ENCODE measurements around the gene BHLHE23.

The BHLHE23 gene

GRCh38 chr20:63015147-63015661 lies 8.4 kb upstream of the BHLHE23 start:
- no peak overlapping the region for H3K27ac ChIP-seq
- TF ChIP-seq CTCF (IDR thresholded peaks at IDR 0.05): no peak
- no peak overlapping the region for H2AFZ ChIP-seq
- H3K79me2 ChIP-seq: no peaks in the 10 kb centered on the region
- H3K9ac ChIP-seq: no peak overlapping the region
- H3K4me2 ChIP-seq (ENCODE audit: low read length): no peak overlapping the region
- H3K27me3 ChIP-seq (ENCODE audit: control insufficient read depth, insufficient read depth, low read length): peaks cover 13% of the 10 kb centered on the region
- H3K9me3 ChIP-seq (ENCODE audit: control insufficient read depth, low read length): no peaks in the 10 kb centered on the region
- H3K4me3 ChIP-seq (ENCODE audit: low read depth, low read length): no peak overlapping the region
- no peaks in the 10 kb centered on the region for H3K4me1 ChIP-seq
- H3K36me3 ChIP-seq (ENCODE audit: control insufficient read depth, insufficient read depth, low read length): no peaks in the 10 kb centered on the region

- Histone ChIP-seq H3K36me3 (ENCODE audit: control insufficient read depth, insufficient read depth, low read length) (no peaks in the 10 kb centered on the region), H3K4me3 (ENCODE audit: low read depth, low read length) (no peak overlapping the region), H3K79me2 (no peaks in the 10 kb centered on the region), H2AFZ (no peak overlapping the region), H3K9ac (no peak overlapping the region), H3K4me1 (no peaks in the 10 kb centered on the region), H3K9me3 (ENCODE audit: control insufficient read depth, low read length) (no peaks in the 10 kb centered on the region), H3K27ac (no peak overlapping the region), H3K27me3 (ENCODE audit: control insufficient read depth, insufficient read depth, low read length) (peaks cover 16% of the 10 kb centered on the region), H3K4me2 (ENCODE audit: low read length) (no peak overlapping the region)
- TF ChIP-seq CTCF (IDR thresholded peaks at IDR 0.05): no peak
Observed at GRCh38 chr20:63014710-63015109, 7.9 kb upstream of the BHLHE23 start.

GRCh38 chr20:63014287-63014686 lies 7.5 kb upstream of the BHLHE23 start:
- H3K9ac ChIP-seq: no peak overlapping the region
- no peak overlapping the region for H2AFZ ChIP-seq
- H3K9me3 ChIP-seq (ENCODE audit: control insufficient read depth, low read length): no peaks in the 10 kb centered on the region
- H3K36me3 ChIP-seq (ENCODE audit: control insufficient read depth, insufficient read depth, low read length): no peaks in the 10 kb centered on the region
- no peak overlapping the region for H3K4me3 ChIP-seq (ENCODE audit: low read depth, low read length)
- no peak for TF ChIP-seq CTCF (IDR thresholded peaks at IDR 0.05)
- peaks cover 20% of the 10 kb centered on the region for H3K27me3 ChIP-seq (ENCODE audit: control insufficient read depth, insufficient read depth, low read length)
- no peaks in the 10 kb centered on the region for H3K4me1 ChIP-seq
- H3K79me2 ChIP-seq: no peaks in the 10 kb centered on the region
- no peak overlapping the region for H3K27ac ChIP-seq
- no peak overlapping the region for H3K4me2 ChIP-seq (ENCODE audit: low read length)

GRCh38 chr20:63013207-63013606 lies 6.4 kb upstream of the BHLHE23 start:
- H3K9me3 ChIP-seq (ENCODE audit: control insufficient read depth, low read length): no peaks in the 10 kb centered on the region
- H3K79me2 ChIP-seq: no peaks in the 10 kb centered on the region
- no peak overlapping the region for H3K4me2 ChIP-seq (ENCODE audit: low read length)
- no peak overlapping the region for H3K4me3 ChIP-seq (ENCODE audit: low read depth, low read length)
- peaks cover 28% of the 10 kb centered on the region for H3K27me3 ChIP-seq (ENCODE audit: control insufficient read depth, insufficient read depth, low read length)
- H3K27ac ChIP-seq: no peak overlapping the region
- H3K4me1 ChIP-seq: no peaks in the 10 kb centered on the region
- H3K9ac ChIP-seq: no peak overlapping the region
- H3K36me3 ChIP-seq (ENCODE audit: control insufficient read depth, insufficient read depth, low read length): no peaks in the 10 kb centered on the region
- no peak overlapping the region for H2AFZ ChIP-seq
- TF ChIP-seq CTCF (IDR thresholded peaks at IDR 0.05): no peak

GRCh38 chr20:63011798-63012197 lies 5.0 kb upstream of the BHLHE23 start:
- H3K4me2 ChIP-seq (ENCODE audit: low read length): no peak overlapping the region
- H3K9ac ChIP-seq: no peak overlapping the region
- no peaks in the 10 kb centered on the region for H3K9me3 ChIP-seq (ENCODE audit: control insufficient read depth, low read length)
- H2AFZ ChIP-seq: no peak overlapping the region
- no peaks in the 10 kb centered on the region for H3K36me3 ChIP-seq (ENCODE audit: control insufficient read depth, insufficient read depth, low read length)
- no peak overlapping the region for H3K4me3 ChIP-seq (ENCODE audit: low read depth, low read length)
- H3K27ac ChIP-seq: no peak overlapping the region
- no peaks in the 10 kb centered on the region for H3K4me1 ChIP-seq
- H3K27me3 ChIP-seq (ENCODE audit: control insufficient read depth, insufficient read depth, low read length): peaks cover 35% of the 10 kb centered on the region
- no peak for TF ChIP-seq CTCF (IDR thresholded peaks at IDR 0.05)
- no peaks in the 10 kb centered on the region for H3K79me2 ChIP-seq
